GM21526 (cell line): ENCODE results near the gene PSMA2.
"Not testable (repeated sequence)": the region's sequence is repeated elsewhere in the genome, so short reads cannot be mapped to it uniquely, and the experiment has no call there.

ENCODE experiments used
- ATAC-seq: cut with Tn5 transposase; IDR thresholded peaks from one replicate; pipeline ENCODE4 v1.9.1; 2021; ENCODE audit warnings: moderate library complexity; ENCODE audit not compliant: unreplicated experiment, low FRiP score

Gene PSMA2

GRCh38 chr7:42910306-42910705 lies 21.7 kb downstream of the PSMA2 start:
- no peak for ATAC-seq

GRCh38 chr7:42907316-42907715 lies 24.7 kb downstream of the PSMA2 start:
- ATAC-seq: no peak

GRCh38 chr7:42906181-42906580 lies 25.8 kb downstream of the PSMA2 start:
- ATAC-seq: no peak

- no peak for ATAC-seq
These were observed 29.6 kb downstream of the PSMA2 start for GRCh38 chr7:42902331-42902730.

- ATAC-seq: no peak
These were observed 31.1 kb downstream of the PSMA2 start for GRCh38 chr7:42900842-42901241.

- ATAC-seq: no peak
These were observed 38.4 kb downstream of the PSMA2 start for GRCh38 chr7:42893346-42894240.

GRCh38 chr7:42886893-42887505 lies 45.0 kb downstream of the PSMA2 start:
- ATAC-seq: no peak

GRCh38 chr7:42886129-42886528 lies 45.8 kb downstream of the PSMA2 start:
- no peak for ATAC-seq

GRCh38 chr7:42885183-42885582 lies 46.8 kb downstream of the PSMA2 start:
- not testable (repeated sequence) for ATAC-seq

- ATAC-seq: no peak
These were observed 48.0 kb downstream of the PSMA2 start for GRCh38 chr7:42883950-42884349.

- ATAC-seq: no peak
These were observed 51.6 kb downstream of the PSMA2 start for GRCh38 chr7:42880392-42880791.

- ATAC-seq: no peak
These were observed 53.7 kb downstream of the PSMA2 start for GRCh38 chr7:42878303-42878702.

GRCh38 chr7:42877862-42878261 lies 54.1 kb downstream of the PSMA2 start:
- ATAC-seq: no peak

GRCh38 chr7:42876182-42877068 lies 55.5 kb downstream of the PSMA2 start:
- peak; percentile 83 for ATAC-seq

GRCh38 chr7:42869131-42870020 lies 62.6 kb downstream of the PSMA2 start:
- ATAC-seq: peak; percentile 97

GRCh38 chr7:42868480-42868879 lies 63.5 kb downstream of the PSMA2 start:
- ATAC-seq: no peak
